GM12878 (cell line): Measurements from ENCODE around the gene C1orf174. TPM values are rescaled to one million over a fixed set of nuclear protein-coding genes. Genes with fewer than 3 reads are reported as not detected.

Source experiments
- ATAC-seq: fragments of 200-7000 bp; cut with Tn5 transposase; 3 replicates; pipeline ENCODE4 v1.9.1; 2020; ENCODE audit warnings: mild to moderate bottlenecking, moderate library complexity
- BruUV-seq: library from RNA; stranded (reverse); fragments of 400-500 nt; replicated peaks from 2 replicates; lab custom pipeline; 2021; lab: Mats Ljungman, UMichigan
- CTCF ChIA-PET: fragments of 300-600 bp; sonication (Branson Sonifier 250); formaldehyde crosslinking; extraction: SDS; loops from one replicate; lab custom pipeline; 2021; ENCODE audit warnings: inconsistent platforms; lab: Yijun Ruan, JAX
- POLR2A ChIA-PET: fragments of 350-600 bp; formaldehyde crosslinking; extraction: SDS; loops from one replicate; lab custom pipeline; 2021; ENCODE audit warnings: inconsistent platforms; lab: Charles Lee
- RAD21 ChIA-PET: fragments of 300-600 bp; sonication (Branson Sonifier 250); formaldehyde crosslinking; loops from one replicate; lab custom pipeline; 2023; ENCODE audit warnings: antibody characterized with exemption; ENCODE audit not compliant: unreplicated experiment; lab: Charles Lee
- SMC1A ChIA-PET: fragments of 300-600 bp; sonication (Branson Sonifier 250); formaldehyde crosslinking; loops from one replicate; lab custom pipeline; 2023; ENCODE audit not compliant: unreplicated experiment, uncharacterized antibody; lab: Charles Lee
- DNase-seq: peaks from one replicate; pipeline ENCODE4 v3.0.0-alpha.2; 2011; ENCODE audit warnings: low read depth, low spot score
- FAIRE-seq: peaks from 3 replicates; lab custom pipeline; 2011; peaks lifted over from hg19 to GRCh38; lab: Jason Lieb, UNC
- H2AFZ ChIP-seq: 2 replicates; pipeline ENCODE4 v1.6.0; 2011; ENCODE audit warnings: low read depth, low read length, control low read depth; ENCODE audit not compliant: control insufficient read depth
- H3K27ac ChIP-seq: 2 replicates; pipeline ENCODE4 v1.5.1; 2011; ENCODE audit warnings: control low read depth; ENCODE audit not compliant: control insufficient read depth, insufficient read depth
- H3K27me3 ChIP-seq, 2 experiments: replicated peaks in 1 of 2; 2 replicates each; pipeline versions ENCODE4 v1.6.0 to v1.6.1; 2011; ENCODE audit warnings: low read length in 1 of 2; ENCODE audit not compliant: control insufficient read depth in 2 of 2, insufficient read depth in 2 of 2
- H3K36me3 ChIP-seq, 2 experiments: 2 replicates each; pipeline ENCODE4 v1.5.1; 2011; ENCODE audit warnings: low read length in 1 of 2; ENCODE audit not compliant: control insufficient read depth in 2 of 2, insufficient read depth in 2 of 2
- H3K4me1 ChIP-seq: 2 replicates; pipeline ENCODE4 v1.6.1; 2011; ENCODE audit warnings: mild to moderate bottlenecking, low read length, moderate library complexity, mixed read lengths; ENCODE audit not compliant: control insufficient read depth, insufficient read depth
- H3K4me2 ChIP-seq: 2 replicates; pipeline ENCODE4 v1.6.0; 2011; ENCODE audit warnings: control low read depth; ENCODE audit not compliant: control insufficient read depth, insufficient read depth
- H3K4me3 ChIP-seq: fragments of 200-600 bp; sonication (generic); 2 replicates; pipeline ENCODE4 v1.5.1; 2016
- H3K79me2 ChIP-seq: 2 replicates; pipeline ENCODE4 v1.6.0; 2011; ENCODE audit warnings: low read length; ENCODE audit not compliant: control insufficient read depth, insufficient read depth
- H3K9ac ChIP-seq: 2 replicates; pipeline ENCODE4 v1.8.0; 2011; ENCODE audit warnings: low read length, control low read depth, mixed read lengths; ENCODE audit not compliant: control insufficient read depth, insufficient read depth
- H3K9me3 ChIP-seq: replicated peaks from 3 replicates; pipeline ENCODE4 v1.5.1; 2011; ENCODE audit warnings: mild to moderate bottlenecking, low read length; ENCODE audit not compliant: control insufficient read depth, insufficient read depth
- H4K20me1 ChIP-seq: 2 replicates; pipeline ENCODE4 v1.6.0; 2011; ENCODE audit not compliant: control insufficient read depth, insufficient read depth
- CBFB ChIP-seq: IDR thresholded peaks from 2 replicates; pipeline ENCODE4 v1.6.1; 2016; ENCODE audit warnings: antibody characterized with exemption, low read depth
- NFIC ChIP-seq: IDR thresholded peaks from 2 replicates; pipeline ENCODE4 v1.6.1; 2012; ENCODE audit warnings: low read depth, mild to moderate bottlenecking, inconsistent platforms, low read length, moderate library complexity
- POU2F2 ChIP-seq: IDR thresholded peaks from 3 replicates; pipeline ENCODE4 v1.6.1; 2011; ENCODE audit warnings: low read depth, mild to moderate bottlenecking, low read length, borderline replicate concordance
- SPI1 ChIP-seq: IDR thresholded peaks from 2 replicates; pipeline ENCODE4 v1.6.1; 2011; ENCODE audit warnings: low read depth, mild to moderate bottlenecking, low read length, moderate library complexity, borderline replicate concordance; ENCODE audit not compliant: insufficient read depth
- SUPT20H ChIP-seq: IDR thresholded peaks from 2 replicates; pipeline ENCODE4 v1.6.1; 2011; ENCODE audit warnings: low read depth, mild to moderate bottlenecking, low read length, moderate library complexity, borderline replicate concordance; ENCODE audit not compliant: control insufficient read depth
- ZBTB4 ChIP-seq: fragments of 450-650 bp; formaldehyde crosslinking; IDR thresholded peaks from 2 replicates; pipeline ENCODE4 v1.4.0; 2022; ENCODE audit warnings: mild to moderate bottlenecking, moderate library complexity
- WGBS: methylation state at CpG from one replicate; pipeline ENCODE4 v1.1.6; 2016; ENCODE audit warnings: low lambda C conversion rate; ENCODE audit not compliant: insufficient replicate concordance, insufficient coverage; ENCODE audit errors: missing lambda C conversion rate; 5-methylcytosine and 5-hydroxymethylcytosine counted together
- in situ Hi-C: fragments of 300-500 bp; cut with MboI; formaldehyde crosslinking; loops from 9 replicates; pipeline ENCODE4 v1.14.3; 2018; ENCODE audit warnings: mixed read lengths
- intact Hi-C: fragments of 100-400 bp; cut with micrococcal nuclease; formaldehyde crosslinking; loops from one replicate; pipeline ENCODE4 v1.14.2; 2022; ENCODE audit not compliant: unreplicated experiment
- polyA plus RNA-seq, 11 experiments: library from polyadenylated mRNA; depleted of rRNA in 4 of 11; unstranded in 6 of 11; stranded (reverse) in 5 of 11; fragments of >200 nt; fragmentation: Nextera tagmentation in 4 of 11; fragmentation: Illumina TruSeq in 1 of 11; extraction: Ambion mirVana in 4 of 11; extraction: Trizol in 1 of 11; gene quantifications; 1 replicate in 1 of 11; 2 replicates in 10 of 11; pipeline versions ENCODE4 v1.2.1 to v1.2.3, GENCODE V29; 2011 to 2016; ENCODE audit warnings: inconsistent platforms in 2 of 11, missing spikeins in 2 of 11, low read depth in 1 of 11
- total RNA-seq, 4 experiments: library from RNA; depleted of rRNA in 3 of 4; stranded (reverse); fragments of >200 nt in 3 of 4; fragmentation: Illumina TruSeq in 1 of 4; extraction: Trizol in 1 of 4; gene quantifications; 2 replicates each; pipeline versions ENCODE4 v1.2.1 to v1.2.3, GENCODE V29; 2013 to 2021

C1orf174 gene
- total and polyA plus RNA-seq, 10 of the 15 experiments (the other 5 are each of a cell fraction or from before 2014, with no cell fraction given): 17.5 to 35.4 (median 25.1) TPM

GRCh38 chr1:3919706-3920105 lies 19.6 kb upstream of the C1orf174 start:
- BruUV-seq: no TSS peak
- WGBS: 1% methylated on average over 4 of the region's 5 CpGs
- TF ChIP-seq POU2F2: no peak
- no peak for TF ChIP-seq SUPT20H
- no peak for TF ChIP-seq CBFB
- no peak for TF ChIP-seq SPI1
- TF ChIP-seq ZBTB4 (CRISPR knock-in tag): no peak
- no peak for TF ChIP-seq NFIC
- CTCF ChIA-PET: no interaction called here
- intact Hi-C loops (no loop called here), in situ Hi-C loops (loop anchor here (10.0 kb wide), 1 partner anchor 1825 kb away; no protein-coding TSS in a partner anchor)
- RAD21 ChIA-PET: no interaction called here
- no peaks in the 10 kb centered on the region for H3K36me3 ChIP-seq
- no peaks in the 10 kb centered on the region for H3K27me3 ChIP-seq
- no peaks in the 10 kb centered on the region for H4K20me1 ChIP-seq
- SMC1A ChIA-PET: no interaction called here
- no peaks in the 10 kb centered on the region for H3K4me1 ChIP-seq
- no peaks in the 10 kb centered on the region; the same call in 2 of the 3 replicates for H3K9me3 ChIP-seq
- POLR2A ChIA-PET: no interaction called here
- no peak overlapping the region for H3K9ac ChIP-seq
- FAIRE-seq: no peak
- no peak overlapping the region for H3K4me2 ChIP-seq
- no peak overlapping the region for H3K27ac ChIP-seq
- H2AFZ ChIP-seq: no peak overlapping the region
- no peaks in the 10 kb centered on the region for H3K79me2 ChIP-seq
- H3K4me3 ChIP-seq: no peak overlapping the region
- ATAC-seq: no peak
- DNase-seq: no peak
